ENCODE results near the gene CSNK1A1. TPM values are rescaled to one million over a fixed set of nuclear protein-coding genes. Genes with fewer than 3 reads are reported as not detected.

CSNK1A1 gene
- total RNA-seq, 1 experiment from 2014 or later = 263 TPM

GRCh38 chr5:149497357-149497756 lies 53.9 kb downstream of the CSNK1A1 start:
- Histone ChIP-seq H3K36me3 (ENCODE audit: control insufficient read depth in 1 of 2, insufficient read depth in 2 of 2, low read length in 2 of 2) (peaks cover 43 to 62% of the 10 kb centered on the region in 2 experiments), H2AFZ (ENCODE audit: low read depth, low read length, poor library complexity, severe bottlenecking) (no peak overlapping the region), H3K79me2 (ENCODE audit: insufficient read depth, low read length) (peaks cover 14% of the 10 kb centered on the region), H4K20me1 (ENCODE audit: insufficient read depth) (peaks cover 10% of the 10 kb centered on the region; the same call in 1 of the 2 replicates), H3K9ac (ENCODE audit: low read length) (no peak overlapping the region), H3K9me2 (ENCODE audit: insufficient read depth) (no peaks in the 10 kb centered on the region), H3K27me3 (ENCODE audit: insufficient read depth, low read length) (no peaks in the 10 kb centered on the region), H3K4me3 (replicated peaks in 1 of 2; ENCODE audit: low read depth in 1 of 2, low read length in 2 of 2) (no peak overlapping the region), H3K4me2 (ENCODE audit: low read length) (no peak overlapping the region), H3K9me3 (ENCODE audit: control insufficient read depth in 1 of 2, insufficient read depth in 1 of 2, low read depth in 1 of 2, low read length in 2 of 2) (no peaks in the 10 kb centered on the region), H3K27ac (ENCODE audit: low read depth, low read length) (no peak overlapping the region), H3K4me1 (ENCODE audit: control insufficient read depth in 1 of 2, insufficient read depth in 2 of 2, low read length in 2 of 2) (peaks cover 0 to 10% of the 10 kb centered on the region in 2 experiments; a peak in 1 of 4 replicates)
- DNase-seq (ENCODE audit: low read depth, low spot score) = no peak
- TF ChIP-seq EZH2phosphoT487 (IDR thresholded peaks at IDR 0.05; ENCODE audit: borderline replicate concordance) = no peak
- TF ChIP-seq POLR2A (IDR thresholded peaks at IDR 0.05; ENCODE audit: borderline replicate concordance, extremely low read depth, insufficient read depth, insufficient read length) = no peak
- no peak for TF ChIP-seq REST (IDR thresholded peaks at IDR 0.05; ENCODE audit: low read depth)
- no peak for TF ChIP-seq FOSL1 (IDR thresholded peaks at IDR 0.05; ENCODE audit: low read depth)
- no peak for TF ChIP-seq ELF1 (IDR thresholded peaks at IDR 0.05; ENCODE audit: borderline replicate concordance, low read depth)
- no peak for TF ChIP-seq ZNF274 (IDR thresholded peaks at IDR 0.05; ENCODE audit: low read depth, low read length)
- no peak for TF ChIP-seq SP1 (IDR thresholded peaks at IDR 0.05; ENCODE audit: low read depth)
- no peak for TF ChIP-seq ATF3 (IDR thresholded peaks at IDR 0.05)
- no peak for TF ChIP-seq YY1 (IDR thresholded peaks at IDR 0.05; ENCODE audit: extremely low read depth, insufficient replicate concordance, low read depth, low read length)
- POLR2A ChIA-PET = interaction anchor here (1.0 to 1.3 kb wide), 2 partner anchors 11 to 53 kb away, joined by 3 to 5 read pairs; partner anchors contain the start of gene CSNK1A1
- ATAC-seq = 0 out of 2 replicates have a peak, but pooled peaks have one; percentile 36
- no TSS peak for BruUV-seq (replicated peaks)
- intact Hi-C loops (cut with micrococcal nuclease) = loop anchor here (5.0 kb wide), 1 partner anchor 35 kb away; no protein-coding TSS in a partner anchor
- RAD21 ChIA-PET (ENCODE audit: low non-redundant PET in 1 of 2, low total read pairs in 2 of 2, uncharacterized antibody in 2 of 2, unreplicated experiment in 2 of 2) = no interaction called here
- CTCF ChIA-PET = no interaction called here
